ENCODE results near the gene SLC6A7.

The SLC6A7 gene

GRCh38 chr5:150176745-150177477 lies 13.0 kb upstream of the SLC6A7 start:
- DNase-seq (ENCODE audit: low spot score in 2 of 2), result no peak
- Mint-ChIP-seq H3K27ac (no peak overlapping the region), H3K9me3 (no peaks in the 10 kb centered on the region), H3K36me3 (no peaks in the 10 kb centered on the region), H3K4me3 (no peak overlapping the region), H3K4me1 (no peaks in the 10 kb centered on the region)
- no peak for ATAC-seq

GRCh38 chr5:150177721-150178120 lies 12.1 kb upstream of the SLC6A7 start:
- no peak overlapping the region for H3K4me3 Mint-ChIP-seq
- no peak overlapping the region for H3K27ac Mint-ChIP-seq
- no peak for ATAC-seq
- no peak for DNase-seq (ENCODE audit: low spot score in 2 of 2)
- H3K9me3 Mint-ChIP-seq, result no peaks in the 10 kb centered on the region
- no peaks in the 10 kb centered on the region for H3K4me1 Mint-ChIP-seq
- H3K36me3 Mint-ChIP-seq, result no peaks in the 10 kb centered on the region

GRCh38 chr5:150178262-150178661 lies 11.6 kb upstream of the SLC6A7 start:
- Mint-ChIP-seq H3K4me1 (no peaks in the 10 kb centered on the region), H3K27ac (no peak overlapping the region), H3K4me3 (no peak overlapping the region), H3K36me3 (no peaks in the 10 kb centered on the region), H3K9me3 (no peaks in the 10 kb centered on the region)
- DNase-seq (ENCODE audit: low spot score in 2 of 2), result no peak
- ATAC-seq, result no peak

- no peak overlapping the region for H3K4me3 Mint-ChIP-seq
- H3K36me3 Mint-ChIP-seq, result no peaks in the 10 kb centered on the region
- DNase-seq (ENCODE audit: low spot score in 2 of 2), result no peak
- ATAC-seq, result no peak
- no peaks in the 10 kb centered on the region for H3K9me3 Mint-ChIP-seq
- no peak overlapping the region for H3K27ac Mint-ChIP-seq
- H3K4me1 Mint-ChIP-seq, result no peaks in the 10 kb centered on the region
Observed at GRCh38 chr5:150179019-150179620, 10.7 kb upstream of the SLC6A7 start.

GRCh38 chr5:150180241-150181026 lies 9.4 kb upstream of the SLC6A7 start:
- ATAC-seq, result no peak
- DNase-seq (ENCODE audit: low spot score in 2 of 2), result no peak

GRCh38 chr5:150181027-150181426 lies 8.8 kb upstream of the SLC6A7 start:
- H3K27ac Mint-ChIP-seq, result peak overlapping the region; percentile 23

More at GRCh38 chr5:150180241-150181026, 9.4 kb upstream of the SLC6A7 start:
- H3K36me3 Mint-ChIP-seq, result no peaks in the 10 kb centered on the region
- H3K4me1 Mint-ChIP-seq, result no peaks in the 10 kb centered on the region
- H3K27ac Mint-ChIP-seq, result peak overlapping the region; percentile 23
- no peaks in the 10 kb centered on the region for H3K9me3 Mint-ChIP-seq
- H3K4me3 Mint-ChIP-seq, result no peak overlapping the region

GRCh38 chr5:150181766-150182545 lies 7.9 kb upstream of the SLC6A7 start:
- Mint-ChIP-seq H3K9me3 (no peaks in the 10 kb centered on the region), H3K4me1 (no peaks in the 10 kb centered on the region), H3K27ac (no peak overlapping the region), H3K4me3 (no peak overlapping the region), H3K36me3 (no peaks in the 10 kb centered on the region)
- DNase-seq (ENCODE audit: low spot score in 2 of 2) (no peak), ATAC-seq (no peak)

More at GRCh38 chr5:150181027-150181426, 8.8 kb upstream of the SLC6A7 start:
- Mint-ChIP-seq H3K9me3 (no peaks in the 10 kb centered on the region), H3K36me3 (no peaks in the 10 kb centered on the region), H3K4me1 (no peaks in the 10 kb centered on the region), H3K4me3 (no peak overlapping the region)
- no peak for ATAC-seq
- DNase-seq (ENCODE audit: low spot score in 2 of 2), result no peak

GRCh38 chr5:150182774-150183173 lies 7.1 kb upstream of the SLC6A7 start:
- no peak for ATAC-seq
- DNase-seq (ENCODE audit: low spot score in 2 of 2), result no peak
- Mint-ChIP-seq H3K36me3 (no peaks in the 10 kb centered on the region), H3K27ac (no peak overlapping the region), H3K4me1 (no peaks in the 10 kb centered on the region), H3K4me3 (no peak overlapping the region), H3K9me3 (no peaks in the 10 kb centered on the region)

GRCh38 chr5:150183436-150183835 lies 6.4 kb upstream of the SLC6A7 start:
- no peak for ATAC-seq
- DNase-seq (ENCODE audit: low spot score in 2 of 2), result no peak
- H3K27ac Mint-ChIP-seq, result no peak overlapping the region
- no peaks in the 10 kb centered on the region for H3K9me3 Mint-ChIP-seq
- no peaks in the 10 kb centered on the region for H3K4me1 Mint-ChIP-seq
- H3K36me3 Mint-ChIP-seq, result no peaks in the 10 kb centered on the region
- H3K4me3 Mint-ChIP-seq, result no peak overlapping the region

GRCh38 chr5:150184006-150184405 lies 5.9 kb upstream of the SLC6A7 start:
- Mint-ChIP-seq H3K9me3 (no peaks in the 10 kb centered on the region), H3K36me3 (no peaks in the 10 kb centered on the region), H3K4me3 (no peak overlapping the region), H3K4me1 (no peaks in the 10 kb centered on the region), H3K27ac (no peak overlapping the region)
- DNase-seq (ENCODE audit: low spot score in 2 of 2) (no peak), ATAC-seq (no peak)

GRCh38 chr5:150184990-150185912 lies 4.6 kb upstream of the SLC6A7 start:
- no peak overlapping the region for H3K27ac Mint-ChIP-seq
- no peak for ATAC-seq
- no peaks in the 10 kb centered on the region for H3K36me3 Mint-ChIP-seq
- no peaks in the 10 kb centered on the region for H3K4me1 Mint-ChIP-seq
- H3K4me3 Mint-ChIP-seq, result no peak overlapping the region
- DNase-seq (ENCODE audit: low spot score in 2 of 2), result no peak
- H3K9me3 Mint-ChIP-seq, result no peaks in the 10 kb centered on the region

- Mint-ChIP-seq H3K4me1 (no peaks in the 10 kb centered on the region), H3K4me3 (no peak overlapping the region), H3K36me3 (no peaks in the 10 kb centered on the region), H3K27ac (no peak overlapping the region), H3K9me3 (no peaks in the 10 kb centered on the region)
- ATAC-seq (no peak), DNase-seq (ENCODE audit: low spot score in 2 of 2) (no peak)
Observed at GRCh38 chr5:150186137-150186536, 3.7 kb upstream of the SLC6A7 start.

GRCh38 chr5:150186897-150187296 lies 3.0 kb upstream of the SLC6A7 start:
- DNase-seq (ENCODE audit: low spot score in 2 of 2) (no peak), ATAC-seq (no peak)
- Mint-ChIP-seq H3K4me3 (no peak overlapping the region), H3K27ac (no peak overlapping the region), H3K36me3 (no peaks in the 10 kb centered on the region), H3K4me1 (no peaks in the 10 kb centered on the region), H3K9me3 (no peaks in the 10 kb centered on the region)

- Mint-ChIP-seq H3K4me3 (no peak overlapping the region), H3K4me1 (no peaks in the 10 kb centered on the region), H3K9me3 (no peaks in the 10 kb centered on the region), H3K27ac (no peak overlapping the region), H3K36me3 (no peaks in the 10 kb centered on the region)
- ATAC-seq (no peak), DNase-seq (ENCODE audit: low spot score in 2 of 2) (no peak)
Observed at GRCh38 chr5:150188146-150188842, 1.6 kb upstream of the SLC6A7 start.
